ENCODE data around the gene AKR1C3. TPM values are rescaled to one million over a fixed set of nuclear protein-coding genes. Genes with fewer than 3 reads are reported as not detected.

Gene AKR1C3
- total and polyA plus RNA-seq, 2 experiments from 2014 or later = 6.9 to 9.1 TPM

DNA sequence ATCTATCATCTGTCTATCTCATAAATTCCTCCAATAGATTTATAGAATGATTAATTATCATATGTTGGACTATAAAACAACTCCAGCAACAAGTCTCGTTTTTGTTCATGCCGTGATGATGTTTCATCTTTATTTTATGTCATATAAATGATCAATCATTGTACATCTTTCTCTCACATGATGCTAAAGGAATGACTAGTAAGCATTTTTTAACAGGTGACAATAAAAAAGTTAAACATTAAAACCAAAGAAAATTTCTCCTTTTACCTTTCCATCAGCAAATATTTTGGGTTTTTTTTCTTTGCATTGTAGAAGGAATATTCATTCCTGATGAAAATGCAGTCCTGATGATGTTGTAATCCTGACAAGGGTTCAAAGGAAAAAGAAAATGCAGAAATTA lies 41.4 kb downstream of the AKR1C3 start (continued):
- TF ChIP-seq, protein P1, sequence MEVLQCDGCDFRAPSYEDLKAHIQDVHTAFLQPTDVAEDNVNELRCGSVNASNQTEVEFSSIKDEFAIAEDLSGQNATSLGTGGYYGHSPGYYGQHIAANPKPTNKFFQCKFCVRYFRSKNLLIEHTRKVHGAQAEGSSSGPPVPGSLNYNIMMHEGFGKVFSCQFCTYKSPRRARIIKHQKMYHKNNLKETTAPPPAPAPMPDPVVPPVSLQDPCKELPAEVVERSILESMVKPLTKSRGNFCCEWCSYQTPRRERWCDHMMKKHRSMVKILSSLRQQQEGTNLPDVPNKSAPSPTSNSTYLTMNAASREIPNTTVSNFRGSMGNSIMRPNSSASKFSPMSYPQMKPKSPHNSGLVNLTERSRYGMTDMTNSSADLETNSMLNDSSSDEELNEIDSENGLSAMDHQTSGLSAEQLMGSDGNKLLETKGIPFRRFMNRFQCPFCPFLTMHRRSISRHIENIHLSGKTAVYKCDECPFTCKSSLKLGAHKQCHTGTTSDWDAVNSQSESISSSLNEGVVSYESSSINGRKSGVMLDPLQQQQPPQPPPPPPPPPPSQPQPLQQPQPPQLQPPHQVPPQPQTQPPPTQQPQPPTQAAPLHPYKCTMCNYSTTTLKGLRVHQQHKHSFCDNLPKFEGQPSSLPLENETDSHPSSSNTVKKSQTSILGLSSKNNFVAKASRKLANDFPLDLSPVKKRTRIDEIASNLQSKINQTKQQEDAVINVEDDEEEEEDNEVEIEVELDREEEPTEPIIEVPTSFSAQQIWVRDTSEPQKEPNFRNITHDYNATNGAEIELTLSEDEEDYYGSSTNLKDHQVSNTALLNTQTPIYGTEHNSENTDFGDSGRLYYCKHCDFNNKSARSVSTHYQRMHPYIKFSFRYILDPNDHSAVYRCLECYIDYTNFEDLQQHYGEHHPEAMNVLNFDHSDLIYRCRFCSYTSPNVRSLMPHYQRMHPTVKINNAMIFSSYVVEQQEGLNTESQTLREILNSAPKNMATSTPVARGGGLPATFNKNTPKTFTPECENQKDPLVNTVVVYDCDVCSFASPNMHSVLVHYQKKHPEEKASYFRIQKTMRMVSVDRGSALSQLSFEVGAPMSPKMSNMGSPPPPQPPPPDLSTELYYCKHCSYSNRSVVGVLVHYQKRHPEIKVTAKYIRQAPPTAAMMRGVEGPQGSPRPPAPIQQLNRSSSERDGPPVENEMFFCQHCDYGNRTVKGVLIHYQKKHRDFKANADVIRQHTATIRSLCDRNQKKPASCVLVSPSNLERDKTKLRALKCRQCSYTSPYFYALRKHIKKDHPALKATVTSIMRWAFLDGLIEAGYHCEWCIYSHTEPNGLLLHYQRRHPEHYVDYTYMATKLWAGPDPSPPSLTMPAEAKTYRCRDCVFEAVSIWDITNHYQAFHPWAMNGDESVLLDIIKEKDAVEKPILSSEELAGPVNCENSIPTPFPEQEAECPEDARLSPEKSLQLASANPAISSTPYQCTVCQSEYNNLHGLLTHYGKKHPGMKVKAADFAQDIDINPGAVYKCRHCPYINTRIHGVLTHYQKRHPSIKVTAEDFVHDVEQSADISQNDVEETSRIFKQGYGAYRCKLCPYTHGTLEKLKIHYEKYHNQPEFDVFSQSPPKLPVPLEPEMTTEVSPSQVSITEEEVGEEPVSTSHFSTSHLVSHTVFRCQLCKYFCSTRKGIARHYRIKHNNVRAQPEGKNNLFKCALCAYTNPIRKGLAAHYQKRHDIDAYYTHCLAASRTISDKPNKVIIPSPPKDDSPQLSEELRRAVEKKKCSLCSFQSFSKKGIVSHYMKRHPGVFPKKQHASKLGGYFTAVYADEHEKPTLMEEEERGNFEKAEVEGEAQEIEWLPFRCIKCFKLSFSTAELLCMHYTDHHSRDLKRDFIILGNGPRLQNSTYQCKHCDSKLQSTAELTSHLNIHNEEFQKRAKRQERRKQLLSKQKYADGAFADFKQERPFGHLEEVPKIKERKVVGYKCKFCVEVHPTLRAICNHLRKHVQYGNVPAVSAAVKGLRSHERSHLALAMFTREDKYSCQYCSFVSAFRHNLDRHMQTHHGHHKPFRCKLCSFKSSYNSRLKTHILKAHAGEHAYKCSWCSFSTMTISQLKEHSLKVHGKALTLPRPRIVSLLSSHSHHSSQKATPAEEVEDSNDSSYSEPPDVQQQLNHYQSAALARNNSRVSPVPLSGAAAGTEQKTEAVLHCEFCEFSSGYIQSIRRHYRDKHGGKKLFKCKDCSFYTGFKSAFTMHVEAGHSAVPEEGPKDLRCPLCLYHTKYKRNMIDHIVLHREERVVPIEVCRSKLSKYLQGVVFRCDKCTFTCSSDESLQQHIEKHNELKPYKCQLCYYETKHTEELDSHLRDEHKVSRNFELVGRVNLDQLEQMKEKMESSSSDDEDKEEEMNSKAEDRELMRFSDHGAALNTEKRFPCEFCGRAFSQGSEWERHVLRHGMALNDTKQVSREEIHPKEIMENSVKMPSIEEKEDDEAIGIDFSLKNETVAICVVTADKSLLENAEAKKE (CRISPR knock-in tag; IDR thresholded peaks at IDR 0.05) = no peak
- TF ChIP-seq POLR2AphosphoS5 (IDR thresholded peaks at IDR 0.05; ENCODE audit: low read depth) (no peak), ZNF331 (CRISPR knock-in tag; IDR thresholded peaks at IDR 0.05; ENCODE audit: low read depth) (no peak), CREB1 (CRISPR knock-in tag; IDR thresholded peaks at IDR 0.05; ENCODE audit: low read depth) (no peak), ZNF114 (CRISPR knock-in tag; IDR thresholded peaks at IDR 0.05) (no peak), EZH2phosphoT487 (IDR thresholded peaks at IDR 0.05; ENCODE audit: unreplicated experiment) (no peak), NANOG (IDR thresholded peaks at IDR 0.05; ENCODE audit: borderline replicate concordance) (no peak), EZH2 (IDR thresholded peaks at IDR 0.05; ENCODE audit: low read depth, unreplicated experiment) (no peak), STAT1 (IDR thresholded peaks at IDR 0.05; ENCODE audit: unreplicated experiment) (no peak), JUNB (IDR thresholded peaks at IDR 0.05; ENCODE audit: unreplicated experiment) (no peak)
- TF ChIP-seq, protein P2, sequence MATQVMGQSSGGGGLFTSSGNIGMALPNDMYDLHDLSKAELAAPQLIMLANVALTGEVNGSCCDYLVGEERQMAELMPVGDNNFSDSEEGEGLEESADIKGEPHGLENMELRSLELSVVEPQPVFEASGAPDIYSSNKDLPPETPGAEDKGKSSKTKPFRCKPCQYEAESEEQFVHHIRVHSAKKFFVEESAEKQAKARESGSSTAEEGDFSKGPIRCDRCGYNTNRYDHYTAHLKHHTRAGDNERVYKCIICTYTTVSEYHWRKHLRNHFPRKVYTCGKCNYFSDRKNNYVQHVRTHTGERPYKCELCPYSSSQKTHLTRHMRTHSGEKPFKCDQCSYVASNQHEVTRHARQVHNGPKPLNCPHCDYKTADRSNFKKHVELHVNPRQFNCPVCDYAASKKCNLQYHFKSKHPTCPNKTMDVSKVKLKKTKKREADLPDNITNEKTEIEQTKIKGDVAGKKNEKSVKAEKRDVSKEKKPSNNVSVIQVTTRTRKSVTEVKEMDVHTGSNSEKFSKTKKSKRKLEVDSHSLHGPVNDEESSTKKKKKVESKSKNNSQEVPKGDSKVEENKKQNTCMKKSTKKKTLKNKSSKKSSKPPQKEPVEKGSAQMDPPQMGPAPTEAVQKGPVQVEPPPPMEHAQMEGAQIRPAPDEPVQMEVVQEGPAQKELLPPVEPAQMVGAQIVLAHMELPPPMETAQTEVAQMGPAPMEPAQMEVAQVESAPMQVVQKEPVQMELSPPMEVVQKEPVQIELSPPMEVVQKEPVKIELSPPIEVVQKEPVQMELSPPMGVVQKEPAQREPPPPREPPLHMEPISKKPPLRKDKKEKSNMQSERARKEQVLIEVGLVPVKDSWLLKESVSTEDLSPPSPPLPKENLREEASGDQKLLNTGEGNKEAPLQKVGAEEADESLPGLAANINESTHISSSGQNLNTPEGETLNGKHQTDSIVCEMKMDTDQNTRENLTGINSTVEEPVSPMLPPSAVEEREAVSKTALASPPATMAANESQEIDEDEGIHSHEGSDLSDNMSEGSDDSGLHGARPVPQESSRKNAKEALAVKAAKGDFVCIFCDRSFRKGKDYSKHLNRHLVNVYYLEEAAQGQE (IDR thresholded peaks at IDR 0.05; ENCODE audit: unreplicated experiment) = no peak

All from GM23338 (cell line).